Daoy (cell line): ENCODE results near the gene APOL1. TPM values are rescaled to one million over a fixed set of nuclear protein-coding genes. Genes with fewer than 3 reads are reported as not detected.
"Not testable (repeated sequence)": the region's sequence is repeated elsewhere in the genome, so short reads cannot be mapped to it uniquely, and the experiment has no call there.

Experiments used
- DNase-seq: peaks from one replicate; pipeline ENCODE4 v3.0.0-alpha.2; 2015; ENCODE audit warnings: low read depth
- total RNA-seq: library from RNA; depleted of rRNA; stranded (reverse); fragments of >200 nt; shearing (Covaris generic); gene quantifications from 2 replicates; pipeline ENCODE4 v1.2.3, GENCODE V29; 2014

The APOL1 gene
- total RNA-seq, 1 experiment from 2014 or later = 15.2 TPM

GRCh38 chr22:36244522-36245391, 8.2 kb upstream of the APOL1 start:
- DNase-seq = no peak

- no peak for DNase-seq
Measured at GRCh38 chr22:36245805-36246356, 7.1 kb upstream of the APOL1 start.

- DNase-seq = no peak
Measured at GRCh38 chr22:36246718-36247117, 6.2 kb upstream of the APOL1 start.

GRCh38 chr22:36247955-36248354, 5.0 kb upstream of the APOL1 start:
- no peak for DNase-seq

- DNase-seq = no peak
Measured at GRCh38 chr22:36249160-36249559, 3.8 kb upstream of the APOL1 start.

GRCh38 chr22:36250292-36250960, 2.5 kb upstream of the APOL1 start:
- DNase-seq = not testable (repeated sequence)

GRCh38 chr22:36251979-36252608, 839 bp upstream of the APOL1 start:
- not testable (repeated sequence) for DNase-seq

GRCh38 chr22:36253523-36254490, 874 bp downstream of the APOL1 start:
- peak; percentile 56 for DNase-seq

GRCh38 chr22:36255572-36255971, 2.6 kb downstream of the APOL1 start:
- DNase-seq = not testable (repeated sequence)

- DNase-seq = no peak
Measured at GRCh38 chr22:36256478-36256877, 3.5 kb downstream of the APOL1 start.

GRCh38 chr22:36257308-36257707, 4.4 kb downstream of the APOL1 start:
- DNase-seq = no peak

- no peak for DNase-seq
Measured at GRCh38 chr22:36257948-36258670, 5.2 kb downstream of the APOL1 start.

- no peak for DNase-seq
Measured at GRCh38 chr22:36258701-36259614, 6.0 kb downstream of the APOL1 start.

GRCh38 chr22:36259615-36260300, 6.8 kb downstream of the APOL1 start:
- DNase-seq = no peak

- DNase-seq = not testable (repeated sequence)
Measured at GRCh38 chr22:36261675-36262074, 8.7 kb downstream of the APOL1 start.

GRCh38 chr22:36262307-36262706, 9.4 kb downstream of the APOL1 start:
- not testable (repeated sequence) for DNase-seq

- DNase-seq = not testable (repeated sequence)
Measured at GRCh38 chr22:36263216-36263673, 10.3 kb downstream of the APOL1 start.

GRCh38 chr22:36263886-36264664, 11.1 kb downstream of the APOL1 start:
- not testable (repeated sequence) for DNase-seq
